HepG2 (cell line): ENCODE results near the gene PHACTR1. TPM values are rescaled to one million over a fixed set of nuclear protein-coding genes. Genes with fewer than 3 reads are reported as not detected.

Experiments used
- ATAC-seq: fragments of 200-7000 bp; cut with Tn5 transposase; 3 replicates; pipeline ENCODE4 v1.9.1; 2020; ENCODE audit warnings: mild to moderate bottlenecking, moderate library complexity
- BruUV-seq: library from RNA; stranded (reverse); fragments of 400-500 nt; replicated peaks from 2 replicates; lab custom pipeline; 2021; lab: Mats Ljungman, UMichigan
- CTCF ChIA-PET: fragments of 300-600 bp; formaldehyde crosslinking; extraction: SDS; loops from one replicate; lab custom pipeline; 2021; ENCODE audit warnings: low total read pairs, inconsistent platforms, low intra/inter-chr PET ratio; lab: Yijun Ruan, JAX
- POLR2A ChIA-PET: fragments of 350-600 bp; sonication (Branson Sonifier 250); formaldehyde crosslinking; loops from one replicate; lab custom pipeline; 2020; ENCODE audit warnings: antibody characterized with exemption, inconsistent platforms; lab: Yijun Ruan, JAX
- DNase-seq: peaks from one replicate; pipeline ENCODE4 v3.0.0-alpha.2; 2015; ENCODE audit warnings: low spot score
- FAIRE-seq: peaks from 3 replicates; lab custom pipeline; 2011; peaks lifted over from hg19 to GRCh38; lab: Jason Lieb, UNC
- H2AFZ ChIP-seq: one replicate; pipeline ENCODE4 v1.6.1; 2011; ENCODE audit warnings: low read length, inconsistent platforms
- H3K27ac ChIP-seq: fragments of 300-600 bp; 3 replicates; pipeline ENCODE4 v1.8.0; 2011; ENCODE audit warnings: mixed run types, mild to moderate bottlenecking, mixed read lengths, low read length, inconsistent platforms; ENCODE audit not compliant: insufficient read depth; ENCODE audit errors: extremely low read length
- H3K27me3 ChIP-seq, 2 experiments: fragments of 200-600 bp in 1 of 2; 2 replicates in 1 of 2; 3 replicates in 1 of 2; pipeline versions ENCODE4 v1.6.0 to v1.8.0; 2011; ENCODE audit warnings: low read length in 2 of 2, mild to moderate bottlenecking in 2 of 2, moderate library complexity in 2 of 2, inconsistent platforms in 1 of 2; ENCODE audit not compliant: insufficient read depth in 2 of 2, control insufficient read depth in 1 of 2
- H3K36me3 ChIP-seq, 2 experiments: fragments of 200-600 bp in 1 of 2; replicated peaks in 1 of 2; 2 replicates in 1 of 2; 3 replicates in 1 of 2; pipeline versions ENCODE4 v1.5.1 to v1.8.0; 2011; ENCODE audit warnings: low read length in 2 of 2, inconsistent platforms in 1 of 2; ENCODE audit not compliant: insufficient read depth in 2 of 2, control insufficient read depth in 1 of 2
- H3K4me1 ChIP-seq: 2 replicates; pipeline ENCODE4 v1.5.1; 2012; ENCODE audit warnings: low read length, inconsistent platforms; ENCODE audit not compliant: insufficient read depth
- H3K4me2 ChIP-seq: 2 replicates; pipeline ENCODE4 v1.6.0; 2011; ENCODE audit warnings: low read depth, low read length, inconsistent platforms
- H3K4me3 ChIP-seq, 3 experiments: fragments of 200-600 bp in 1 of 3; sonication (generic), shearing (Covaris generic) in 1 of 3; replicated peaks in 1 of 3; 2 replicates each; pipeline ENCODE4 v1.5.1; 2011 to 2016; ENCODE audit warnings: low read length in 3 of 3, inconsistent platforms in 2 of 3, low read depth in 2 of 3, mild to moderate bottlenecking in 2 of 3, control low read depth in 1 of 3, mixed read lengths in 1 of 3; ENCODE audit not compliant: insufficient read depth in 1 of 3
- H3K79me2 ChIP-seq: one replicate; pipeline ENCODE4 v1.6.1; 2011; ENCODE audit warnings: low read length, inconsistent platforms; ENCODE audit not compliant: insufficient read depth
- H3K9ac ChIP-seq: 2 replicates; pipeline ENCODE4 v1.6.0; 2011; ENCODE audit warnings: mild to moderate bottlenecking, low read depth, low read length, inconsistent platforms; ENCODE audit not compliant: insufficient read depth
- H3K9me3 ChIP-seq: 2 replicates; pipeline ENCODE4 v1.5.1; 2012; ENCODE audit warnings: mild to moderate bottlenecking, low read length
- H4K20me1 ChIP-seq: 2 replicates; pipeline ENCODE4 v1.6.0; 2011; ENCODE audit warnings: inconsistent platforms, mild to moderate bottlenecking, low read length, moderate library complexity; ENCODE audit not compliant: insufficient read depth
- CEBPG ChIP-seq: IDR thresholded peaks from 2 replicates; pipeline ENCODE4 v1.6.1; 2016
- HNRNPK ChIP-seq: fragments of 200-400 bp; formaldehyde crosslinking; IDR thresholded peaks from 2 replicates; pipeline ENCODE4 v1.6.1; 2018; ENCODE audit warnings: low read length, low read depth, moderate library complexity, mild to moderate bottlenecking; ENCODE audit not compliant: poor library complexity, severe bottlenecking
- HNRNPLL ChIP-seq: fragments of 200-400 bp; formaldehyde crosslinking; IDR thresholded peaks from 2 replicates; pipeline ENCODE4 v1.6.1; 2017; ENCODE audit warnings: mild to moderate bottlenecking, low read depth, low read length; ENCODE audit not compliant: poor library complexity, severe bottlenecking
- JARID2 ChIP-seq: sonication (generic); formaldehyde crosslinking; IDR thresholded peaks from 2 replicates; pipeline ENCODE4 v1.8.1; 2023; ENCODE audit warnings: missing genetic modification reagents, inconsistent platforms; ENCODE audit not compliant: insufficient replicate concordance
- MAFF ChIP-seq: IDR thresholded peaks from 2 replicates; pipeline ENCODE4 v1.6.1; 2011; ENCODE audit warnings: low read depth, low read length, improper control_type of control experiment
- NFIC ChIP-seq: IDR thresholded peaks from 2 replicates; pipeline ENCODE4 v1.6.1; 2012; ENCODE audit warnings: mild to moderate bottlenecking, low read length, inconsistent platforms
- PCBP1 ChIP-seq: fragments of 200-400 bp; formaldehyde crosslinking; IDR thresholded peaks from 2 replicates; pipeline ENCODE4 v1.6.1; 2017; ENCODE audit warnings: mild to moderate bottlenecking, low read depth, low read length, borderline replicate concordance
- POLR2A ChIP-seq, 2 experiments: IDR thresholded peaks; 2 replicates each; pipeline ENCODE4 v1.6.1; 2011; ENCODE audit warnings: low read depth in 2 of 2, low read length in 2 of 2, mild to moderate bottlenecking in 1 of 2, moderate library complexity in 1 of 2; ENCODE audit not compliant: insufficient read depth in 1 of 2
- SP140L ChIP-seq: sonication (generic); formaldehyde crosslinking; IDR thresholded peaks from 2 replicates; pipeline ENCODE4 v1.4.0; 2020; ENCODE audit warnings: missing genetic modification reagents, borderline replicate concordance
- SRSF9 ChIP-seq: fragments of 200-400 bp; formaldehyde crosslinking; IDR thresholded peaks from 2 replicates; pipeline ENCODE4 v1.6.1; 2018; ENCODE audit warnings: borderline replicate concordance, mild to moderate bottlenecking, low read depth, low read length; ENCODE audit not compliant: insufficient read depth, poor library complexity, severe bottlenecking
- ZFX ChIP-seq: sonication (generic); formaldehyde crosslinking; IDR thresholded peaks from 2 replicates; pipeline ENCODE4 v1.4.0; 2020; ENCODE audit warnings: mild to moderate bottlenecking, low read depth, missing genetic modification reagents, moderate library complexity
- ZNF776 ChIP-seq: sonication (generic); formaldehyde crosslinking; IDR thresholded peaks from 2 replicates; pipeline ENCODE4 v1.4.0; 2020; ENCODE audit warnings: mild to moderate bottlenecking, missing genetic modification reagents
- WGBS: methylation state at CpG from one replicate; pipeline ENCODE4 v1.1.6; 2017; ENCODE audit warnings: low lambda C conversion rate; 5-methylcytosine and 5-hydroxymethylcytosine counted together
- in situ Hi-C: cut with HindIII; loops from 2 replicates; pipeline ENCODE4 v1.10.0; 2017; ENCODE audit warnings: low pct_unique_long_range_greater_than_20kb; ENCODE audit not compliant: extremely low pct_ligation_motif_present
- intact Hi-C: fragments of 100-400 bp; cut with micrococcal nuclease; formaldehyde crosslinking; loops from one replicate; pipeline ENCODE4 v1.10.0; 2022; ENCODE audit not compliant: unreplicated experiment
- polyA plus RNA-seq, 8 experiments: library from polyadenylated mRNA; depleted of rRNA in 3 of 8; stranded (reverse) in 7 of 8; unstranded in 1 of 8; fragments of >200 nt; fragmentation: Illumina TruSeq in 4 of 8; extraction: Trizol in 4 of 8; gene quantifications; 2 replicates each; pipeline versions ENCODE4 v1.2.1 to v1.2.3, GENCODE V29; 2011 to 2016; ENCODE audit warnings: low read depth in 4 of 8, missing spikeins in 1 of 8, mixed read lengths in 1 of 8; ENCODE audit not compliant: insufficient read depth in 1 of 8
- total RNA-seq, 5 experiments: library from RNA; depleted of rRNA; stranded (reverse); fragments of >200 nt; fragmentation: Illumina TruSeq; extraction: Trizol; gene quantifications; 2 replicates each; pipeline ENCODE4 v1.2.3, GENCODE V29; 2016; ENCODE audit warnings: low read depth in 1 of 5
- TF ChIP-seq, protein P1 (sequence below): sonication (generic); formaldehyde crosslinking; IDR thresholded peaks from 2 replicates; pipeline ENCODE4 v1.5.1; 2020; ENCODE audit warnings: missing genetic modification reagents, mild to moderate bottlenecking, borderline replicate concordance
- TF ChIP-seq, protein P2 (sequence below): conservative IDR thresholded peaks from 2 replicates; pipeline ENCODE4 v1.6.1; 2018; ENCODE audit warnings: missing genetic modification reagents
- TF ChIP-seq, protein P3 (sequence below): sonication (generic); formaldehyde crosslinking; IDR thresholded peaks from 2 replicates; pipeline ENCODE4 v1.4.0; 2020; ENCODE audit warnings: missing genetic modification reagents
- TF ChIP-seq, protein P4 (sequence below): sonication (generic); formaldehyde crosslinking; IDR thresholded peaks from 2 replicates; pipeline ENCODE4 v1.5.0; 2020; ENCODE audit warnings: mild to moderate bottlenecking, missing genetic modification reagents, borderline replicate concordance

PHACTR1 gene
- total and polyA plus RNA-seq, 2 of the 13 experiments (the other 11 are each of a cell fraction or from before 2014, with no cell fraction given): 0.09 TPM; not detected in 1

DNA sequence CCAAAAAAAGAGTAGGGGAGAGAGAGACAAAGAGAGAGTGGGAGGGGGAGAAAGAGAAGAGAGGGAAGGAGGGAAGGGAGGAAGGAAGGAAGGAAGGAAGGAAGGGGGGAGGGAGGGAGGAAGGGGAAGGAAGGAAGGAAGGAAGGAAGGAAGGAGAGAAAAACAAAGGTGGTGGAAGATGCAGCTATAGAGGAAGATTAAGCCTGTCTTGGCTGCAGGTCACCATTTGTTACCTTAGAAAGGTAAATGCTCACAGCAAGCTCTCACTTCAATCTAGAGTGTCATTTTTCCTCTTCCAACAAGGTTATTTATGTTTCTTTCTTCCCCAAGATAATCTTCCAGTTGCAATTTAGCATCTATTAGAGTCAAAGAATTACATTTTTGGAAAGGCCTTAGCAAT lies 284.0 kb downstream of the PHACTR1 start (continued):
- TF ChIP-seq, protein P1, sequence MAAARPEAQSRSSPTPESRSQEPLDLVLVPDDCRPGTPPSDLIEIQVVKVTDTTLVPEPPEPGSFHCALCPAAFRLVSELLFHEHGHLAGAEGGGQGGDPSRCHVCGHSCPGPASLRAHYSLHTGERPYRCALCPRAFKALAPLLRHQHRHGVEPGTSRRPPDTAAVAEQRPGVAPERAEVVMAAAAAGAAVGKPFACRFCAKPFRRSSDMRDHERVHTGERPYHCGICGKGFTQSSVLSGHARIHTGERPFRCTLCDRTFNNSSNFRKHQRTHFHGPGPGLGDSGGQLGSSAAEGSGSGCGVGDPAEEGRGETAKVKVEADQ (CRISPR knock-in tag): no peak
- TF ChIP-seq ZNF776 (CRISPR knock-in tag) (no peak), MAFF (no peak), HNRNPK (peak; percentile 86), PCBP1 (0 out of 2 replicates have a peak, but pooled peaks have one; percentile 51), HNRNPLL (no peak)
- TF ChIP-seq, all 625 proteins: peak for 3

DNA sequence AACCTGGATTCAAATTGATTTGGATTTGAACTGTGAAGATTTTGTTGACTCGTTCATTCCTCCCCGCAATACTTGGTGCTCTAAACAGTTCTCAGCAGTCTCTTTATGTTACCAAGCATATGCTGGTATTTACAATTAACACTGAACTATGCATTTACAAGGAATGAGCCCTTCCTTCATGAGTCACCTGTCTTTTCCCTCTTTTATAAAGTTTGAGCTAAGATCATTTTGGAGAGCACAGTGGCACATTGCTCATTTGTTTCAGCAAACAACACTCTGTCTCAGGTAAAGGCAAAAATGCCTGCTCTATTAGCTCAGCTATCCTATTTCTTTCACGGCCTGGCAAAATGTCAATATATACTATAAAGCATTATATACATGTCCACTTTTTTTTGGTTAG lies 285.4 kb downstream of the PHACTR1 start:
- Histone ChIP-seq H4K20me1 (no peaks in the 10 kb centered on the region), H3K27ac (no peak overlapping the region), H3K79me2 (no peaks in the 10 kb centered on the region), H3K36me3 (no peaks in the 10 kb centered on the region), H2AFZ (no peak overlapping the region), H3K4me1 (no peaks in the 10 kb centered on the region), H3K9me3 (no peaks in the 10 kb centered on the region), H3K4me3 (no peak overlapping the region), H3K9ac (no peak overlapping the region), H3K4me2 (no peak overlapping the region), H3K27me3 (no peaks in the 10 kb centered on the region)
- ChIA-PET POLR2A (no interaction called here), CTCF (no interaction called here)
- intact Hi-C loops (no loop called here), in situ Hi-C loops (no loop called here)
- ATAC-seq (no peak), DNase-seq (no peak), FAIRE-seq (no peak)
- WGBS: 1% methylated on average over 3 of the region's 3 CpGs
- no TSS peak for BruUV-seq
- TF ChIP-seq, protein P2, sequence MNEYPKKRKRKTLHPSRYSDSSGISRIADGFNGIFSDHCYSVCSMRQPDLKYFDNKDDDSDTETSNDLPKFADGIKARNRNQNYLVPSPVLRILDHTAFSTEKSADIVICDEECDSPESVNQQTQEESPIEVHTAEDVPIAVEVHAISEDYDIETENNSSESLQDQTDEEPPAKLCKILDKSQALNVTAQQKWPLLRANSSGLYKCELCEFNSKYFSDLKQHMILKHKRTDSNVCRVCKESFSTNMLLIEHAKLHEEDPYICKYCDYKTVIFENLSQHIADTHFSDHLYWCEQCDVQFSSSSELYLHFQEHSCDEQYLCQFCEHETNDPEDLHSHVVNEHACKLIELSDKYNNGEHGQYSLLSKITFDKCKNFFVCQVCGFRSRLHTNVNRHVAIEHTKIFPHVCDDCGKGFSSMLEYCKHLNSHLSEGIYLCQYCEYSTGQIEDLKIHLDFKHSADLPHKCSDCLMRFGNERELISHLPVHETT: no peak
- TF ChIP-seq CEBPG (CRISPR knock-in tag) (no peak), JARID2 (CRISPR knock-in tag) (no peak), ZFX (CRISPR knock-in tag) (no peak), POLR2A (IDR thresholded peaks at IDR 0.05; ENCODE audit: insufficient read depth in 1 of 2, low read depth in 2 of 2, low read length in 2 of 2) (no peak), NFIC (no peak), SRSF9 (no peak), SP140L (CRISPR knock-in tag) (no peak)
- TF ChIP-seq, protein P3, sequence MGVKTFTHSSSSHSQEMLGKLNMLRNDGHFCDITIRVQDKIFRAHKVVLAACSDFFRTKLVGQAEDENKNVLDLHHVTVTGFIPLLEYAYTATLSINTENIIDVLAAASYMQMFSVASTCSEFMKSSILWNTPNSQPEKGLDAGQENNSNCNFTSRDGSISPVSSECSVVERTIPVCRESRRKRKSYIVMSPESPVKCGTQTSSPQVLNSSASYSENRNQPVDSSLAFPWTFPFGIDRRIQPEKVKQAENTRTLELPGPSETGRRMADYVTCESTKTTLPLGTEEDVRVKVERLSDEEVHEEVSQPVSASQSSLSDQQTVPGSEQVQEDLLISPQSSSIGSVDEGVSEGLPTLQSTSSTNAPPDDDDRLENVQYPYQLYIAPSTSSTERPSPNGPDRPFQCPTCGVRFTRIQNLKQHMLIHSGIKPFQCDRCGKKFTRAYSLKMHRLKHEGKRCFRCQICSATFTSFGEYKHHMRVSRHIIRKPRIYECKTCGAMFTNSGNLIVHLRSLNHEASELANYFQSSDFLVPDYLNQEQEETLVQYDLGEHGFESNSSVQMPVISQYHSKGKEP: no peak
- TF ChIP-seq, protein P4, sequence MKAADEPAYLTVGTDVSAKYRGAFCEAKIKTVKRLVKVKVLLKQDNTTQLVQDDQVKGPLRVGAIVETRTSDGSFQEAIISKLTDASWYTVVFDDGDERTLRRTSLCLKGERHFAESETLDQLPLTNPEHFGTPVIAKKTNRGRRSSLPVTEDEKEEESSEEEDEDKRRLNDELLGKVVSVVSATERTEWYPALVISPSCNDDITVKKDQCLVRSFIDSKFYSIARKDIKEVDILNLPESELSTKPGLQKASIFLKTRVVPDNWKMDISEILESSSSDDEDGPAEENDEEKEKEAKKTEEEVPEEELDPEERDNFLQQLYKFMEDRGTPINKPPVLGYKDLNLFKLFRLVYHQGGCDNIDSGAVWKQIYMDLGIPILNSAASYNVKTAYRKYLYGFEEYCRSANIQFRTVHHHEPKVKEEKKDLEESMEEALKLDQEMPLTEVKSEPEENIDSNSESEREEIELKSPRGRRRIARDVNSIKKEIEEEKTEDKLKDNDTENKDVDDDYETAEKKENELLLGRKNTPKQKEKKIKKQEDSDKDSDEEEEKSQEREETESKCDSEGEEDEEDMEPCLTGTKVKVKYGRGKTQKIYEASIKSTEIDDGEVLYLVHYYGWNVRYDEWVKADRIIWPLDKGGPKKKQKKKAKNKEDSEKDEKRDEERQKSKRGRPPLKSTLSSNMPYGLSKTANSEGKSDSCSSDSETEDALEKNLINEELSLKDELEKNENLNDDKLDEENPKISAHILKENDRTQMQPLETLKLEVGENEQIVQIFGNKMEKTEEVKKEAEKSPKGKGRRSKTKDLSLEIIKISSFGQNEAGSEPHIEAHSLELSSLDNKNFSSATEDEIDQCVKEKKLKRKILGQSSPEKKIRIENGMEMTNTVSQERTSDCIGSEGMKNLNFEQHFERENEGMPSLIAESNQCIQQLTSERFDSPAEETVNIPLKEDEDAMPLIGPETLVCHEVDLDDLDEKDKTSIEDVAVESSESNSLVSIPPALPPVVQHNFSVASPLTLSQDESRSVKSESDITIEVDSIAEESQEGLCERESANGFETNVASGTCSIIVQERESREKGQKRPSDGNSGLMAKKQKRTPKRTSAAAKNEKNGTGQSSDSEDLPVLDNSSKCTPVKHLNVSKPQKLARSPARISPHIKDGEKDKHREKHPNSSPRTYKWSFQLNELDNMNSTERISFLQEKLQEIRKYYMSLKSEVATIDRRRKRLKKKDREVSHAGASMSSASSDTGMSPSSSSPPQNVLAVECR (CRISPR knock-in tag): no peak
